Activated CD4-positive, alpha-beta T cell treated with anti-CD3 and anti-CD28 coated beads, Interleukin-2, Interleukin-6, amounts not matched to agents 100 ng/mL and 50 ng/mL, durations not matched to agents 16 hours and 8 hours (primary cell): ENCODE data around the gene KAZN.

ENCODE experiments used
- DNase-seq: peaks from one replicate; pipeline ENCODE4 v3.0.0-alpha.2; 2020

Gene KAZN

DNA sequence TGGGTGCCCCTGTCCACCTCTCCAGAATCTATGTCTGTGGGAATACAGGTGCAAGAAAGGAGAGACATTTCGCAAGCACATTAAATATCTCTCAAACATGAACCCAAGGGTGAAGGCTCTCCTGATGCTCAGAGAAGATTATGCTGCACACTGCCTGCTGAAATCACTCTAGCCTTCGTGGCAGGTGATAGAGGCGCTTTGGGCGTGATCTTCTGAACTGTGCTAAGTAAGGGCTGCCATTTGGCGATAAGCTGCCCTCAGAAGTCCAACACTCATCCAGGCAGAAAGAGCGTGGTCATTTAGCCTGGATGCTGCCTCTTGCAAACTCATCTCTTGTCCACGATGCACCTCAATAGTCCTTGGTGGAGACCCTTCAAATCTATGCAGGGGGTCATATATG lies 241.9 kb downstream of the KAZN start:
- DNase-seq, result no peak

DNA sequence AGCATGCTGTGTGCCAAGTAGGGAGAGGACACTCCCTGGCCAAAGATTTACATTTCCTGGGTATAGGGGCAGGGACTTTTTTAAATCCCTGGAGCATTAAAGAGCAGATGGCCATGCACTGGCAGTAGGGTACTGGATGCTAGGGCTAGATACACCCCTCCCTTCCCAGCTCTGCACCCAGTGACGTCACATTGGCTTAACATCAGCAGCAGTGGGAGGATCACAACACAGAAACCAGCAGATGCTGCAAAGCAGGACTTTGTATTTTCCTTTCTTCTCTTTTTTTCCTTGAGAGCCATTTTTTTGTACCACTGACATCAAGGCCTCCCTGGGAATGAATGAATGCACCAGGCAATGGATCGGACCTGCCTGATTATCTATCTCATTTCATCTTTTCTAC lies 243.0 kb downstream of the KAZN start:
- no peak for DNase-seq

GRCh38 chr1:14841951-14842350 lies 243.5 kb downstream of the KAZN start:
- no peak for DNase-seq

DNA sequence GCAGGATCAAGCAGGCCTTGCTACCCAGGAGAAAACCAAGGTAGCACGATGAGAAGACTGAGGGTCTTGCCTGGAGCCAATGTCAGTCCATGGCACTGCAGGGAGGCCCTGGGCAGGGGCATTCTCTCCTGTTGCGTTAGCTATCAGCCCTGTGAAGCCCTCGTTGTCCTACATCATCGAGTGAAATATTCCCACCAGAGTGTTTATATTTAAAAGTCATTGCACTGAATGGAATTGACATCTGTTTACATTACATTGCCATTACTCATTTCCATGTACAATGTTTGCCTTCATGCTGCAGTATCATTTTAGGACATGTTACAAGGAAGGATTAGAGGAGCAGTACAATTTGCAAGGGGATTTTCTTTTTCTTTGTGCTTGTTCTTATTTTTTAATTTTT lies 243.9 kb downstream of the KAZN start:
- no peak for DNase-seq

GRCh38 chr1:14842891-14843290 lies 244.4 kb downstream of the KAZN start:
- DNase-seq, result no peak

DNA sequence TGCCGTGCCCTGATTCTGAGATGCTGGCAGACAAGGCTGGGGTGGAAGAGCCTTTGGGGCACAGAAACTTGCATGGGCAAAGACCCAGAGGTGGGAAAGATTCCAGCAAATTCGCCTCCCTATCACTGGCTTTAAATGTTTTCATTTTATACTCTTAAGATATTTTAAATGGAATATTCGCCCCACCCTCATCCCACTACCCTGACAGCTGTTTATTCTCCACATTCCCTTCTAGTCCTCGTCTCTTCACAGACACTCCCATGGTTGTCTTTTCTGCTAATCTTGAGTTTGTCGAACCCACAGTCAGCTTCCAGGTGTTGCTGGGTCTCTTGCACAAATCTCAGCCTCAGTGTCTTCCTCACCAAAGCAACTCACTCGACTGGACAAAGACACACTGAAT lies 245.0 kb downstream of the KAZN start:
- DNase-seq, result no peak

GRCh38 chr1:14844356-14844755 lies 245.9 kb downstream of the KAZN start:
- DNase-seq, result no peak

GRCh38 chr1:14844923-14845617 lies 246.6 kb downstream of the KAZN start:
- DNase-seq, result no peak

DNA sequence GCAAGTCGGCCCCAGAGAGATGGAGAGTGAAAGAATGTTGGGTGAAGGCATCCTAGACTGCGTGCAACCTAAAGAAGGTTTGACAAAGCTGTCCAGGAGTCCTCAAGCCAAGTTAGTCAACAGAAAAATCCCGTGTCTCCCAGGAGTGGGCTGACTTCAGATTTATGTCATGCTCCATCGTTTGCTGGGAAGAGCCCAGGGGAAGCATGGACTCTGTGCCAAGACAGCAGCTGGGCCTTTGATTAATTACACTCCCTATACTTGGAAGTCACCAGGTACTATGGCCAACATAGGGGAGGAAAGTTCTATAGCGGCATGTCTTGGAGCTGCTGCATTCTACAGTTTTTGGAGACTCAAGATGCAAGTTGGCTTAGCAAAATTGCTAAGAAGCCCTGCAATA lies 247.4 kb downstream of the KAZN start:
- no peak for DNase-seq

DNA sequence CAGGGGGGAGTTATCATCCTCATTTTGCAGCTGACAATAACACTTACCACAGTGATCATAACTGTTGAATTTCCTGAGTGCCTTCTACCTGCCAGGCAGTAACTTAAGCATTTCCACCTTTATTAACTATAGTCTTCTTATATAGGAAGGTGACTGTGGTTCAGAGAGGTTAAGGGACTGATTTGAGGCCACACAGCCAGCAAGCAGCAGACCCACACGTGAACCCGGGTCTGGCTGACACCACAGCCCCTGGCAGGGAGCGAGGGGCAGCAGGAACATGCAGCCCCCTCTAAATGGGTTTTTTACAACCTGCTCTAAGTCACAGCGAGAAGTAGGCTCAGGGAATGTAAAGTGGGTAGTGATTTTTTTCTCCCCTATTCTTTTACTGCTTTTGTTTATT lies 248.2 kb downstream of the KAZN start:
- DNase-seq, result no peak

- no peak for DNase-seq
These were observed 249.7 kb downstream of the KAZN start for GRCh38 chr1:14848203-14848602.

DNA sequence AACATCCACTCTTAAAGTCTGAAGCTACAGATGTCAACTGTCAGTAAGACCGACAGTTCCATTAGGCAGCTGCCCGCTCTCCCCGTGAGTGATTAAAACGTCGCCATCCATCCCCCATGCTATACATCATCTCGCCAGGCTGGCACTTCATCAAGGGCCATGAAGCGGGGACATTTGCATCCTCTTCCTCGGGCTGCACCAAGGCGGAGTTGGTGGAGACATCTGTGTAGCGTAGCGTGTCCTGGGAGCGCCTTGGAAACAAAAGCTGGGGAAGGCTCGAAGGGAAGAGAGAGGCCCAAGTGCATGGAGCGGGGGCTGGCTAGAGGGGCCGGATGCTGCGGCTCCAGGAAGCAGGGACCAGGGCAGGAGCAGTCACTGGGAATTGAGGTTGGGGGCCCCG lies 250.1 kb downstream of the KAZN start:
- DNase-seq, result no peak

DNA sequence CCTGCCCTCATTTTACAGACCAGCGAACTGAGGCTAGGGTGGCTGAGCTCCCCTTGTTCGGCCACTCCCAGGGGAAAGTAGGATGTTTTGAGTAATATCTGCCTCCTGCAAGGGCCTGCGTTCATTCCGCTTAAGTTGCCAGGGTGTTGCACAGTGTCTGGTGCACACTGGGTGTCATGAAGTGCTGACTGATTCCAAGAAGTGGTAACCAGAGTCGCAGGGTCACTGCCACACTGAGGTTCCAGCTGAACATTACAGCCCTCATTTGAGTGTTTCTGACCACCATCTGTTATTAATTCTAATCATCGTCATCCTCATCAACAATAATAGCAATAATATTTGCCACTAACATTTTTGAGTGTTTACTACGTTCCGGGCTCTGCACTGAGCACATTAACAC lies 250.6 kb downstream of the KAZN start:
- DNase-seq, result no peak

DNA sequence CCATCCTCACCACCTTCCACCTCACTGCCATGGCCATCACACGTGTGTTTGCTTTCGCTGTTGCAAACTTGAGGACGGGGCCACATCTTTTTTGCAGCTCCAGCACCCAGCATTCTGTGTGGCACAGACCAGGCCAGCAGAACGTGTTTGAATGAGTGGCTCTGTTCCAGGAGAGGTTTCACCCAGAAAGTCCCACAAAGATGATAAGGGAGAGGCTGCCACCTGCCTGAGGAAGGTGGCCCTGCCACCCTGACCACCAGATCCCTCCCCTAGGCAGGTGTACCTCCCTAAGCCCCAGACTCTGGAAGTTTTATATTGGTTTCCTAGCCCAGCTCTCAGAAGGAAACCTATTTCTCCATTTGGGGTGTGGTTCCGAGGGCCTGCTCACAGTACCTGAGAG lies 252.1 kb downstream of the KAZN start:
- no peak for DNase-seq

- no peak for DNase-seq
These were observed 253.3 kb downstream of the KAZN start for GRCh38 chr1:14851760-14852159.

DNA sequence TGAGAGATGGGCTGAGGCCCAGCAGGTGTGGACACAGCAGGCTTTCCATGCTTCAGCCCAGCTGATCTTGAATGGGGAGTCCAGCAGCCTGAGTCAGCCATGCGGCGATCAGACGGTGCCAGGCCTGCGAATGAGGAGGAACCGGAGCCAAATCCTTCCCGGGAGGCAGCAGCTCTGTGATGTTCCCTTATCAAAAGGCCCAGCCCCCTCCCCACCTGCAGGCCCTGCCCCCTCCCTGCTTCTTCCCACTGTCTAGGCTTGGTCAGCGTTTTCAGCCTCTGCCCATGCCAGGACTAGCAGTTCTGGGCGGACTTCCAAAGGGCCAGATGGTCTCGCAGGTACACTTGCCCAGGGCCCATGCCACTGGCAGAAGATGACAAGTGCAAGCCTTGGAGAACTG lies 253.8 kb downstream of the KAZN start:
- no peak for DNase-seq

- no peak for DNase-seq
These were observed 255.0 kb downstream of the KAZN start for GRCh38 chr1:14853518-14853917.

GRCh38 chr1:14855268-14855667 lies 256.8 kb downstream of the KAZN start:
- no peak for DNase-seq

DNA sequence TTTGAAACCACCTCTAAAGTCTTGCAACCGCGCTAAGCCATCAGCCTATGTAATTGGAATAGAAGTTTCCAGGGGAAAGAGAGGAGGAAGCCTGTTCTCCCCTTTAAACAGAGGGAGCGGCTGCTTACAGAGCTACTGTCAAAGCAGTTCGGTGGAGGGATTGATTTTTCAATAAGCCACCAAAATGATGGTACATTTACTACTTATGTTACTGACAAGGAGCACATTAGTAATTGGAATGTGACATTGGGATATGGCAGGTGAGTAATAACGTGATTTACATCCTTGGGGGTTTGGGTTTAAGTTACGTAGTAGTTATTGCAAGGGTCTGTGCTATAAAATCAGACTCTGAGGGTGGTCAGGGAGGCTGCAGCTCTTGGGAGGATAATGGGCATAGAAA lies 257.3 kb downstream of the KAZN start:
- no peak for DNase-seq

- DNase-seq, result no peak
These were observed 259.1 kb downstream of the KAZN start for GRCh38 chr1:14857436-14858195.

GRCh38 chr1:14862114-14862771 lies 263.8 kb downstream of the KAZN start:
- DNase-seq, result no peak

DNA sequence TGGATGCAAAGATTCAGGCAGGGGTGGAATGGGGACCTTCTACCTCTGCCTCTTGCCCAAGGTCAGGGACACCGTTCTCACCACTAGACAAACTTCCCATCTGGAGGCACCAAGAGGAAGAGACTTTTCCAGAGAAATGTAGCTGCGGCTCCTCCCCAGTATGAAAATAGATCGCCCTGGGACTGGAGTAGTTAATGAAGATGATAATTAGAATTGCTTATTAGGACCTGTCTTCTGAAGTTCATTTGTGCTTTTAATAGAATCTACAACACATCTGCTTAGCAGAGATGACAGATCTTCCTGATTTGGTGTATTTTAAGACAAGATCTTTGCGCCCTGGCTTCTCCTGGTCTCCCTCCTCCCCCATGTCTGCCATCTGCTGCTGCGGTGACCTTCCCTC lies 266.6 kb downstream of the KAZN start:
- DNase-seq, result no peak

GRCh38 chr1:14866911-14867612 lies 268.6 kb downstream of the KAZN start:
- no peak for DNase-seq

- no peak for DNase-seq
These were observed 270.7 kb downstream of the KAZN start for GRCh38 chr1:14869187-14869586.
